H9 (cell line): ENCODE results near the gene FLVCR1. TPM values are rescaled to one million over a fixed set of nuclear protein-coding genes. Genes with fewer than 3 reads are reported as not detected.

ENCODE experiments used
- DNase-seq: peaks from one replicate; pipeline ENCODE4 v3.0.0-alpha.2; 2017
- H2AFZ ChIP-seq: one replicate; pipeline ENCODE4 v1.6.1; 2013; ENCODE audit warnings: mild to moderate bottlenecking, low read length, control low read depth, moderate library complexity
- H2AK5ac ChIP-seq: 2 replicates; pipeline ENCODE4 v1.6.1; 2013; ENCODE audit warnings: low read length, control low read depth, mixed read lengths; ENCODE audit not compliant: insufficient read length
- H2BK120ac ChIP-seq: one replicate; pipeline ENCODE4 v1.6.1; 2013; ENCODE audit warnings: low read depth, mild to moderate bottlenecking, low read length, control low read depth, inconsistent platforms; ENCODE audit not compliant: poor library complexity, severe bottlenecking
- H2BK12ac ChIP-seq: 2 replicates; pipeline ENCODE4 v1.6.1; 2013; ENCODE audit warnings: low read length, control low read depth, mixed read lengths, low read depth; ENCODE audit not compliant: insufficient read length
- H2BK15ac ChIP-seq: 2 replicates; pipeline ENCODE4 v1.6.1; 2013; ENCODE audit warnings: low read depth, low read length, control low read depth
- H2BK20ac ChIP-seq: one replicate; pipeline ENCODE4 v1.6.1; 2013; ENCODE audit warnings: low read depth, mild to moderate bottlenecking, low read length, control low read depth, inconsistent platforms; ENCODE audit not compliant: poor library complexity, severe bottlenecking
- H2BK5ac ChIP-seq: 2 replicates; pipeline ENCODE4 v1.6.1; 2013; ENCODE audit warnings: low read length, control low read depth, mixed read lengths; ENCODE audit not compliant: insufficient read length
- H3K14ac ChIP-seq: 2 replicates; pipeline ENCODE4 v1.6.1; 2013; ENCODE audit warnings: low read length, control low read depth; ENCODE audit not compliant: insufficient read depth
- H3K18ac ChIP-seq: 2 replicates; pipeline ENCODE4 v1.6.1; 2013; ENCODE audit warnings: low read depth, mild to moderate bottlenecking, mixed read lengths, low read length, control low read depth; ENCODE audit not compliant: insufficient read length
- H3K23ac ChIP-seq: 2 replicates; pipeline ENCODE4 v1.6.1; 2013; ENCODE audit warnings: low read length, control low read depth, mixed read lengths, low read depth; ENCODE audit not compliant: insufficient read length
- H3K23me2 ChIP-seq: 2 replicates; pipeline ENCODE4 v1.6.1; 2013; ENCODE audit warnings: low read depth, mild to moderate bottlenecking, mixed read lengths, low read length, control low read depth; ENCODE audit not compliant: insufficient read length, poor library complexity, severe bottlenecking
- H3K27ac ChIP-seq: 2 replicates; pipeline ENCODE4 v1.5.1; 2013; ENCODE audit warnings: low read length, control low read depth, mixed read lengths, low read depth; ENCODE audit not compliant: insufficient read length
- H3K27me3 ChIP-seq: 2 replicates; pipeline ENCODE4 v1.6.1; 2013; ENCODE audit warnings: low read length, control low read depth, inconsistent platforms; ENCODE audit not compliant: insufficient read depth
- H3K4ac ChIP-seq: 2 replicates; pipeline ENCODE4 v1.6.1; 2013; ENCODE audit warnings: low read depth, mild to moderate bottlenecking, control low read depth, inconsistent platforms, low read length, moderate library complexity
- H3K4me1 ChIP-seq: 2 replicates; pipeline ENCODE4 v1.6.1; 2013; ENCODE audit warnings: low read length, control low read depth, inconsistent platforms; ENCODE audit not compliant: insufficient read depth
- H3K4me2 ChIP-seq: 2 replicates; pipeline ENCODE4 v1.6.1; 2013; ENCODE audit warnings: low read length, control low read depth, mixed read lengths; ENCODE audit not compliant: insufficient read length, insufficient read depth
- H3K56ac ChIP-seq: 2 replicates; pipeline ENCODE4 v1.6.1; 2013; ENCODE audit warnings: low read depth, mild to moderate bottlenecking, mixed read lengths, low read length, control low read depth; ENCODE audit not compliant: insufficient read length
- H3K79me1 ChIP-seq: 2 replicates; pipeline ENCODE4 v1.6.1; 2013; ENCODE audit warnings: low read depth, mild to moderate bottlenecking, moderate library complexity, low read length, control low read depth, inconsistent platforms; ENCODE audit not compliant: insufficient read depth, poor library complexity, severe bottlenecking
- H3K79me2 ChIP-seq: 2 replicates; pipeline ENCODE4 v1.6.1; 2013; ENCODE audit warnings: low read length, control low read depth, inconsistent platforms; ENCODE audit not compliant: insufficient read depth
- H3K9ac ChIP-seq: 2 replicates; pipeline ENCODE4 v1.6.1; 2013; ENCODE audit warnings: low read length, control low read depth, mixed read lengths; ENCODE audit not compliant: insufficient read length; ENCODE audit errors: extremely low read depth
- H3K9me3 ChIP-seq: one replicate; pipeline ENCODE4 v1.6.1; 2013; ENCODE audit warnings: low read depth, low read length, inconsistent platforms; ENCODE audit not compliant: control insufficient read depth
- H3T11ph ChIP-seq: one replicate; pipeline ENCODE4 v1.6.1; 2013; ENCODE audit warnings: mild to moderate bottlenecking, low read length, control low read depth, inconsistent platforms
- H4K20me1 ChIP-seq: one replicate; pipeline ENCODE4 v1.6.1; 2013; ENCODE audit not compliant: control insufficient read depth, insufficient read length, insufficient read depth
- H4K5ac ChIP-seq: 2 replicates; pipeline ENCODE4 v1.6.1; 2013; ENCODE audit warnings: low read depth, mild to moderate bottlenecking, mixed read lengths, low read length, control low read depth; ENCODE audit not compliant: insufficient read length
- H4K8ac ChIP-seq: replicated peaks from 2 replicates; pipeline ENCODE4 v1.6.1; 2013; ENCODE audit warnings: low read length, control low read depth, mixed read lengths, low read depth; ENCODE audit not compliant: insufficient read length
- H4K91ac ChIP-seq: 2 replicates; pipeline ENCODE4 v1.6.1; 2013; ENCODE audit warnings: low read depth, mild to moderate bottlenecking, moderate library complexity, mixed read lengths, low read length, control low read depth; ENCODE audit not compliant: insufficient read length
- H3K27ac Mint-ChIP-seq, 3 experiments: 2 replicates in 2 of 3; 3 replicates in 1 of 3; pipeline ENCODE4 v1.8.0; 2020 to 2021; ENCODE audit warnings: mixed read lengths in 3 of 3, mild to moderate bottlenecking in 1 of 3, moderate library complexity in 1 of 3
- H3K27me3 Mint-ChIP-seq: 2 replicates; pipeline ENCODE4 v1.8.0; 2021; ENCODE audit warnings: low read depth, mild to moderate bottlenecking, moderate library complexity, mixed read lengths
- H3K36me3 Mint-ChIP-seq, 3 experiments: 2 replicates in 2 of 3; 3 replicates in 1 of 3; pipeline ENCODE4 v1.8.0; 2020 to 2021; ENCODE audit warnings: low read depth in 3 of 3, mixed read lengths in 3 of 3; ENCODE audit not compliant: insufficient read depth in 1 of 3
- H3K4me1 Mint-ChIP-seq, 2 experiments: 2 replicates each; pipeline ENCODE4 v1.8.0; 2020; ENCODE audit warnings: mixed read lengths in 2 of 2
- H3K4me3 Mint-ChIP-seq, 2 experiments: 2 replicates in 1 of 2; 3 replicates in 1 of 2; pipeline ENCODE4 v1.8.0; 2020 to 2021; ENCODE audit warnings: mild to moderate bottlenecking in 2 of 2, mixed read lengths in 2 of 2, moderate library complexity in 1 of 2
- H3K9me3 Mint-ChIP-seq, 2 experiments: 2 replicates in 1 of 2; 3 replicates in 1 of 2; pipeline ENCODE4 v1.8.0; 2020; ENCODE audit warnings: mild to moderate bottlenecking in 2 of 2, mixed read lengths in 2 of 2, moderate library complexity in 1 of 2
- CTCF ChIP-seq: fragments of 200-600 bp; sonication (generic); conservative IDR thresholded peaks from 3 replicates; pipeline ENCODE4 v1.8.0; 2021; ENCODE audit warnings: antibody characterized with exemption, mild to moderate bottlenecking
- WGBS: extraction: QIAGEN DNeasy Blood & Tissue Kit; methylation state at CpG from one replicate; pipeline ENCODE4 v1.1.7; 2013; ENCODE audit warnings: missing lambda C conversion rate, low lambda C conversion rate, mixed read lengths; ENCODE audit not compliant: insufficient read length; ENCODE audit errors: extremely low coverage; 5-methylcytosine and 5-hydroxymethylcytosine counted together
- total RNA-seq: library from RNA; stranded (reverse); gene quantifications from 2 replicates; pipeline ENCODE4 v1.2.1, GENCODE V29; 2021

Gene FLVCR1
- total RNA-seq, 1 experiment from 2014 or later = 55.2 TPM

- no peak overlapping the region for H4K5ac ChIP-seq
- no peak overlapping the region for H3K4me2 ChIP-seq
- no CpG with 5 or more reads among the region's 4 CpGs for WGBS
- H3K9me3 ChIP-seq = no peaks in the 10 kb centered on the region
- no peaks in the 10 kb centered on the region for H3K23me2 ChIP-seq
- H2BK20ac ChIP-seq = no peak overlapping the region
- no peak overlapping the region for H2BK15ac ChIP-seq
- no peak overlapping the region for H2AFZ ChIP-seq
- no peaks in the 10 kb centered on the region for H3K79me2 ChIP-seq
- TF ChIP-seq CTCF = no peak
- peaks cover 8% of the 10 kb centered on the region in 2 experiments for H3K4me1 Mint-ChIP-seq
- no peak overlapping the region for H2BK120ac ChIP-seq
- H3K27me3 Mint-ChIP-seq = no peaks in the 10 kb centered on the region
- H3K27me3 ChIP-seq = no peaks in the 10 kb centered on the region
- H3K4me1 ChIP-seq = no peaks in the 10 kb centered on the region; the same call in 1 of the 2 replicates
- no peak overlapping the region for H3T11ph ChIP-seq
- H3K23ac ChIP-seq = no peak overlapping the region
- no peak overlapping the region for H4K8ac ChIP-seq
- H4K20me1 ChIP-seq = no peaks in the 10 kb centered on the region
- DNase-seq = no peak
- H3K27ac Mint-ChIP-seq = no peak overlapping the region
- no peak overlapping the region for H3K4me3 Mint-ChIP-seq
- no peak overlapping the region for H2BK5ac ChIP-seq
- peaks cover 5% of the 10 kb centered on the region for H3K79me1 ChIP-seq
- no peak overlapping the region for H4K91ac ChIP-seq
- H3K4ac ChIP-seq = no peak overlapping the region
- H3K56ac ChIP-seq = no peak overlapping the region
- H3K9me3 Mint-ChIP-seq = no peaks in the 10 kb centered on the region
- H2AK5ac ChIP-seq = no peak overlapping the region
- H3K9ac ChIP-seq = no peak overlapping the region
- no peak overlapping the region for H2BK12ac ChIP-seq
- no peak overlapping the region for H3K27ac ChIP-seq
- H3K14ac ChIP-seq = no peak overlapping the region
- peaks cover 58 to 88% (median 80%) of the 10 kb centered on the region in 3 experiments for H3K36me3 Mint-ChIP-seq
- no peak overlapping the region for H3K18ac ChIP-seq
These were observed 26.5 kb downstream of the FLVCR1 start for GRCh38 chr1:212884592-212884991.
